MG63 (cell line): ENCODE data around the gene PSMA1. TPM values are rescaled to one million over a fixed set of nuclear protein-coding genes. Genes with fewer than 3 reads are reported as not detected.

Experiments used
- DNase-seq: peaks from one replicate; pipeline ENCODE4 v3.0.0-alpha.2; 2020
- H3K27me3 ChIP-seq: fragments of 250-450 bp; sonication (Bioruptor Pico); 2 replicates; pipeline ENCODE4 v1.5.1; 2020; ENCODE audit warnings: mild to moderate bottlenecking, moderate library complexity
- H3K36me3 ChIP-seq: fragments of 250-450 bp; sonication (Bioruptor Pico); 2 replicates; pipeline ENCODE4 v1.5.1; 2020; ENCODE audit warnings: mild to moderate bottlenecking, moderate library complexity
- H3K4me3 ChIP-seq: fragments of 250-450 bp; sonication (Bioruptor Pico); 2 replicates; pipeline ENCODE4 v1.5.1; 2020; ENCODE audit warnings: mild to moderate bottlenecking, moderate library complexity
- H3K9me3 ChIP-seq: fragments of 250-450 bp; sonication (Bioruptor Pico); 2 replicates; pipeline ENCODE4 v1.5.1; 2020; ENCODE audit warnings: mild to moderate bottlenecking, moderate library complexity
- total RNA-seq: library from RNA; depleted of rRNA; stranded (reverse); fragments of >200 nt; shearing (Covaris generic); gene quantifications from 2 replicates; pipeline ENCODE4 v1.2.3, GENCODE V29; 2014; ENCODE audit warnings: low replicate concordance; rRNA removed

The PSMA1 gene
- total RNA-seq, 1 experiment from 2014 or later, result 295 TPM

GRCh38 chr11:14480716-14481115 lies 39.5 kb downstream of the PSMA1 start:
- Histone ChIP-seq H3K36me3 (peaks cover 75% of the 10 kb centered on the region), H3K4me3 (no peak overlapping the region), H3K27me3 (no peaks in the 10 kb centered on the region), H3K9me3 (no peaks in the 10 kb centered on the region)
- DNase-seq, result no peak

GRCh38 chr11:14471127-14471526 lies 49.1 kb downstream of the PSMA1 start:
- H3K9me3 ChIP-seq, result no peaks in the 10 kb centered on the region
- no peak for DNase-seq
- H3K4me3 ChIP-seq, result no peak overlapping the region
- H3K27me3 ChIP-seq, result no peaks in the 10 kb centered on the region
- H3K36me3 ChIP-seq, result peaks cover 83% of the 10 kb centered on the region

GRCh38 chr11:14463623-14464022 lies 56.6 kb downstream of the PSMA1 start:
- Histone ChIP-seq H3K4me3 (no peak overlapping the region), H3K36me3 (peaks cover 92% of the 10 kb centered on the region), H3K9me3 (no peaks in the 10 kb centered on the region), H3K27me3 (no peaks in the 10 kb centered on the region)
- DNase-seq, result no peak

GRCh38 chr11:14460147-14460546 lies 60.0 kb downstream of the PSMA1 start:
- no peaks in the 10 kb centered on the region for H3K9me3 ChIP-seq
- DNase-seq, result no peak
- no peaks in the 10 kb centered on the region for H3K27me3 ChIP-seq
- peaks cover 73% of the 10 kb centered on the region for H3K36me3 ChIP-seq
- no peak overlapping the region for H3K4me3 ChIP-seq

DNA sequence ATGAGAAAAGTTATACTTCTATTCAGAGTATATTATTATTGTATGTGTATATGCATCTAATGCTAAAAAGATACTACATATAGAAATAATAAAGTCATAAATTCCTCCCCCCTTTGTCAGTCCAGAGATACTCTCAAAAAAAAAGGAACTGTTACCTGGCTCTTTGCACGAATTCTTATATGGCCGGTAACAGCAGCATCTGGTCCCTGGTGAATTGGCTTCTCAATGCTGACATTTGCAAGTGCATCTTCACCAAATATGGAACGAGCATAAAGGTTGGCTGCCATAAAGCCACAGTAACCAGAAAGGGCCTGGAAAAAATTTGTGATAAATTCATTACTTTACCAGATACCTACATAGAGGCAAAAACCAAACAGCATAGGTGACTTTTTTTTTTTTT lies 61.8 kb downstream of the PSMA1 start:
- Histone ChIP-seq H3K9me3 (no peaks in the 10 kb centered on the region), H3K4me3 (no peak overlapping the region), H3K36me3 (peaks cover 58% of the 10 kb centered on the region), H3K27me3 (no peaks in the 10 kb centered on the region)
- DNase-seq, result no peak

- H3K9me3 ChIP-seq, result no peaks in the 10 kb centered on the region
- H3K36me3 ChIP-seq, result peaks cover 53% of the 10 kb centered on the region
- no peak for DNase-seq
- H3K27me3 ChIP-seq, result no peaks in the 10 kb centered on the region
- H3K4me3 ChIP-seq, result no peak overlapping the region
Observed at GRCh38 chr11:14455648-14456430, 64.3 kb downstream of the PSMA1 start.

Other genes starting within 250 kb of the PSMA1 start
- 169 and 218 TPM in 2 replicates for gene RRAS2, start 161.2 kb downstream of the PSMA1 start, total RNA-seq
- gene COPB1, start 20.6 kb downstream of the PSMA1 start, total RNA-seq, result 221 and 276 TPM in 2 replicates
- gene PDE3B, start 123.4 kb upstream of the PSMA1 start, total RNA-seq, result not detected in 2 replicates